Measurements from ENCODE around the gene TSHZ3. TPM values are rescaled to one million over a fixed set of nuclear protein-coding genes. Genes with fewer than 3 reads are reported as not detected.
A peak's percentile ranks its signal among the peaks of the same experiment; 100 is the strongest.

Gene TSHZ3
- total RNA-seq, 1 donor from 2014 or later: 6.1 TPM

- FAIRE-seq (no peak), DNase-seq (ENCODE audit: low read depth) (peak; percentile 35)
- no peak overlapping the region for H3K4me3 Mint-ChIP-seq (ENCODE audit: unreplicated experiment)
- no peak overlapping the region for H3K27ac ChIP-seq (ENCODE audit: low read depth, low read length)
- H3K27ac Mint-ChIP-seq (ENCODE audit: unreplicated experiment): no peak overlapping the region
- peak overlapping the region; percentile 63 for H3K4me2 ChIP-seq (ENCODE audit: low read length)
- H3K36me3 ChIP-seq (ENCODE audit: insufficient read depth, low read length): no peaks in the 10 kb centered on the region
- H2AFZ ChIP-seq (ENCODE audit: low read depth, low read length): no peak overlapping the region
- H3K79me2 ChIP-seq (ENCODE audit: insufficient read depth, low read length): peaks cover 62% of the 10 kb centered on the region
- H3K9me3 Mint-ChIP-seq (ENCODE audit: unreplicated experiment): no peaks in the 10 kb centered on the region
- H3K4me3 ChIP-seq (ENCODE audit: insufficient read depth, low read depth, low read length): no peak overlapping the region
- TF ChIP-seq EZH2 (IDR thresholded peaks at IDR 0.05; ENCODE audit: insufficient read depth, low read length): no peak
- TF ChIP-seq, protein P1, sequence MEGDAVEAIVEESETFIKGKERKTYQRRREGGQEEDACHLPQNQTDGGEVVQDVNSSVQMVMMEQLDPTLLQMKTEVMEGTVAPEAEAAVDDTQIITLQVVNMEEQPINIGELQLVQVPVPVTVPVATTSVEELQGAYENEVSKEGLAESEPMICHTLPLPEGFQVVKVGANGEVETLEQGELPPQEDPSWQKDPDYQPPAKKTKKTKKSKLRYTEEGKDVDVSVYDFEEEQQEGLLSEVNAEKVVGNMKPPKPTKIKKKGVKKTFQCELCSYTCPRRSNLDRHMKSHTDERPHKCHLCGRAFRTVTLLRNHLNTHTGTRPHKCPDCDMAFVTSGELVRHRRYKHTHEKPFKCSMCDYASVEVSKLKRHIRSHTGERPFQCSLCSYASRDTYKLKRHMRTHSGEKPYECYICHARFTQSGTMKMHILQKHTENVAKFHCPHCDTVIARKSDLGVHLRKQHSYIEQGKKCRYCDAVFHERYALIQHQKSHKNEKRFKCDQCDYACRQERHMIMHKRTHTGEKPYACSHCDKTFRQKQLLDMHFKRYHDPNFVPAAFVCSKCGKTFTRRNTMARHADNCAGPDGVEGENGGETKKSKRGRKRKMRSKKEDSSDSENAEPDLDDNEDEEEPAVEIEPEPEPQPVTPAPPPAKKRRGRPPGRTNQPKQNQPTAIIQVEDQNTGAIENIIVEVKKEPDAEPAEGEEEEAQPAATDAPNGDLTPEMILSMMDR (IDR thresholded peaks at IDR 0.05; ENCODE audit: insufficient read depth, low read depth, low read length): no peak
- peaks cover 4% of the 10 kb centered on the region for H3K36me3 Mint-ChIP-seq (ENCODE audit: low read depth, unreplicated experiment)
- no peaks in the 10 kb centered on the region for H3K27me3 Mint-ChIP-seq (ENCODE audit: low read depth, unreplicated experiment)
- H3K4me1 ChIP-seq (ENCODE audit: insufficient read depth, low read length): peaks cover 2% of the 10 kb centered on the region
- no peaks in the 10 kb centered on the region for H3K9me3 ChIP-seq (ENCODE audit: insufficient read depth, low read depth, low read length)
- H3K27me3 ChIP-seq (ENCODE audit: insufficient read depth, low read length): no peaks in the 10 kb centered on the region
- H4K20me1 ChIP-seq (ENCODE audit: insufficient read depth, low read length): peaks cover 80% of the 10 kb centered on the region
- H3K9ac ChIP-seq (ENCODE audit: low read length): no peak overlapping the region
- H3K4me1 Mint-ChIP-seq (ENCODE audit: low read depth, unreplicated experiment): peaks cover 12% of the 10 kb centered on the region
Measured at GRCh38 chr19:31285744-31286143, 63.5 kb downstream of the TSHZ3 start.

DNA sequence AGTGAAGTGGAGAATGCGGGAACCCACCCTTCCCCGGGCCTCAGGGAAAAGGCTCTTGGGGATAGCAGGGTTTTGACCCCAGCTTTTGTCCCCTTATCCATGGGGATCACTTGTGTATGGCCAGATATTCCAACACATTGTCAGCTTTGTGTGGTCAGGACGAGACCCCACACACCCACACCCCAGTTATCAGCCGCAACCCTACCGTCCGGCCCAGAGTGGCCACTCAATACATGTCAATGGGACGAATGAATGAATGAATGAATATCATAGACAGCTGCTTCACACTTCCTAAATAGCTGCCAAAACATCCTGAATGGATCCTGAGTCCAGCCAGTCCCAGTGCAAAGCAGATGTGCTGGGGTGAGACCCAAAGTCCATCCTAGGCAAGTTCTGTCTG, 64.6 kb downstream of the TSHZ3 start:
- no peak overlapping the region for H3K4me2 ChIP-seq (ENCODE audit: low read length)
- no peak overlapping the region for H3K4me3 ChIP-seq (ENCODE audit: insufficient read depth, low read depth, low read length)
- no peak for TF ChIP-seq EZH2 (IDR thresholded peaks at IDR 0.05; ENCODE audit: insufficient read depth, low read length)
- TF ChIP-seq, protein P1 (IDR thresholded peaks at IDR 0.05; ENCODE audit: insufficient read depth, low read depth, low read length): no peak
- no peak overlapping the region for H3K9ac ChIP-seq (ENCODE audit: low read length)
- peaks cover 2% of the 10 kb centered on the region for H3K4me1 ChIP-seq (ENCODE audit: insufficient read depth, low read length)
- H3K27ac Mint-ChIP-seq (ENCODE audit: unreplicated experiment): no peak overlapping the region
- H3K27me3 Mint-ChIP-seq (ENCODE audit: low read depth, unreplicated experiment): no peaks in the 10 kb centered on the region
- DNase-seq (ENCODE audit: low read depth) (no peak), FAIRE-seq (no peak)
- H3K79me2 ChIP-seq (ENCODE audit: insufficient read depth, low read length): peaks cover 59% of the 10 kb centered on the region
- no peaks in the 10 kb centered on the region for H3K36me3 ChIP-seq (ENCODE audit: insufficient read depth, low read length)
- no peak overlapping the region for H2AFZ ChIP-seq (ENCODE audit: low read depth, low read length)
- H3K4me3 Mint-ChIP-seq (ENCODE audit: unreplicated experiment): no peak overlapping the region
- H3K27me3 ChIP-seq (ENCODE audit: insufficient read depth, low read length): no peaks in the 10 kb centered on the region
- no peaks in the 10 kb centered on the region for H3K9me3 Mint-ChIP-seq (ENCODE audit: unreplicated experiment)
- peaks cover 76% of the 10 kb centered on the region for H4K20me1 ChIP-seq (ENCODE audit: insufficient read depth, low read length)
- no peak overlapping the region for H3K27ac ChIP-seq (ENCODE audit: low read depth, low read length)
- H3K4me1 Mint-ChIP-seq (ENCODE audit: low read depth, unreplicated experiment): peaks cover 12% of the 10 kb centered on the region
- H3K9me3 ChIP-seq (ENCODE audit: insufficient read depth, low read depth, low read length): no peaks in the 10 kb centered on the region
- peaks cover 2% of the 10 kb centered on the region for H3K36me3 Mint-ChIP-seq (ENCODE audit: low read depth, unreplicated experiment)

DNA sequence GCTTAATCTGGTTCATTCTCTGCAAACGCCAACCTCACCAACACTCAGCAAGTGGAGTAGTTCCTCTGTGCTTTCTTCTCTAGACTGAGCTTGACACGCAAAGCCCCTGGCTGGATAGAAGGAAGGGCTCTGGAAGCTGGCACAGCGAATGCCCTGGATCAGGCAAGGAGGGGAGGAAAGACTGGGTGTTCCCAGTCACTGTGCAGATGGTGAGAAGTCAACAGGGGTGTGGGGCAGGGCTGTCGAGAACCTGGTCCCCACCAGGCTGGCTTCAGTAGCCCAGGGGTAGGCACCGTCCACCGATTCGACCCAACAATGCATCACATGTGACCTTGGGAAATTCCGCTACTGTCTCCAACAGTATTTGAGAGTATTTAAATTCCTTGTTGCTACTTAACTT, 65.5 kb downstream of the TSHZ3 start:
- H4K20me1 ChIP-seq (ENCODE audit: insufficient read depth, low read length): peaks cover 67% of the 10 kb centered on the region
- TF ChIP-seq, protein P1 (IDR thresholded peaks at IDR 0.05; ENCODE audit: insufficient read depth, low read depth, low read length): no peak
- no peak for TF ChIP-seq EZH2 (IDR thresholded peaks at IDR 0.05; ENCODE audit: insufficient read depth, low read length)
- no peak overlapping the region for H3K4me3 ChIP-seq (ENCODE audit: insufficient read depth, low read depth, low read length)
- peaks cover 2% of the 10 kb centered on the region for H3K4me1 ChIP-seq (ENCODE audit: insufficient read depth, low read length)
- DNase-seq (ENCODE audit: low read depth) (no peak), FAIRE-seq (no peak)
- Mint-ChIP-seq H3K27me3 (ENCODE audit: low read depth, unreplicated experiment) (no peaks in the 10 kb centered on the region), H3K4me3 (ENCODE audit: unreplicated experiment) (no peak overlapping the region), H3K4me1 (ENCODE audit: low read depth, unreplicated experiment) (peaks cover 12% of the 10 kb centered on the region), H3K36me3 (ENCODE audit: low read depth, unreplicated experiment) (peaks cover 7% of the 10 kb centered on the region), H3K9me3 (ENCODE audit: unreplicated experiment) (no peaks in the 10 kb centered on the region), H3K27ac (ENCODE audit: unreplicated experiment) (no peak overlapping the region)
- H3K9me3 ChIP-seq (ENCODE audit: insufficient read depth, low read depth, low read length): no peaks in the 10 kb centered on the region
- no peaks in the 10 kb centered on the region for H3K27me3 ChIP-seq (ENCODE audit: insufficient read depth, low read length)
- H2AFZ ChIP-seq (ENCODE audit: low read depth, low read length): no peak overlapping the region
- no peak overlapping the region for H3K9ac ChIP-seq (ENCODE audit: low read length)
- no peak overlapping the region for H3K27ac ChIP-seq (ENCODE audit: low read depth, low read length)
- H3K4me2 ChIP-seq (ENCODE audit: low read length): no peak overlapping the region
- peaks cover 50% of the 10 kb centered on the region for H3K79me2 ChIP-seq (ENCODE audit: insufficient read depth, low read length)
- H3K36me3 ChIP-seq (ENCODE audit: insufficient read depth, low read length): peaks cover 3% of the 10 kb centered on the region

Measured in astrocyte (in vitro differentiated cells and primary cell).